NCI-H226 (cell line): ENCODE data around the gene LDB3.

Source experiments
- DNase-seq: peaks from one replicate; pipeline ENCODE4 v3.0.0-alpha.2; 2015

LDB3 gene

GRCh38 chr10:86708068-86708782 is 39.9 kb downstream of the LDB3 start:
- no peak for DNase-seq

GRCh38 chr10:86708783-86709380 is 40.6 kb downstream of the LDB3 start:
- no peak for DNase-seq

- no peak for DNase-seq
These were observed 41.3 kb downstream of the LDB3 start for GRCh38 chr10:86709396-86710185.

GRCh38 chr10:86710987-86711512 is 42.7 kb downstream of the LDB3 start:
- peak; percentile 89 for DNase-seq

- no peak for DNase-seq
These were observed 43.4 kb downstream of the LDB3 start for GRCh38 chr10:86711513-86712316.

GRCh38 chr10:86712317-86712707 is 44.0 kb downstream of the LDB3 start:
- no peak for DNase-seq

GRCh38 chr10:86715156-86715795 is 47.0 kb downstream of the LDB3 start:
- no peak for DNase-seq

- no peak for DNase-seq
These were observed 47.5 kb downstream of the LDB3 start for GRCh38 chr10:86715836-86716235.

- DNase-seq = no peak
These were observed 48.2 kb downstream of the LDB3 start for GRCh38 chr10:86716466-86716865.

- DNase-seq = no peak
These were observed 50.2 kb downstream of the LDB3 start for GRCh38 chr10:86718556-86718955.

GRCh38 chr10:86721232-86721631 is 52.9 kb downstream of the LDB3 start:
- no peak for DNase-seq

- DNase-seq = no peak
These were observed 54.7 kb downstream of the LDB3 start for GRCh38 chr10:86723009-86723408.

GRCh38 chr10:86724445-86724844 is 56.1 kb downstream of the LDB3 start:
- no peak for DNase-seq

GRCh38 chr10:86725980-86726676 is 57.8 kb downstream of the LDB3 start:
- DNase-seq = no peak

GRCh38 chr10:86726677-86726999 is 58.3 kb downstream of the LDB3 start:
- DNase-seq = no peak

GRCh38 chr10:86727470-86727869 is 59.2 kb downstream of the LDB3 start:
- no peak for DNase-seq

- DNase-seq = no peak
These were observed 59.7 kb downstream of the LDB3 start for GRCh38 chr10:86728056-86728455.

GRCh38 chr10:86729677-86730076 is 61.4 kb downstream of the LDB3 start:
- DNase-seq = no peak

- DNase-seq = no peak
These were observed 61.9 kb downstream of the LDB3 start for GRCh38 chr10:86730227-86730626.

GRCh38 chr10:86732771-86733170 is 64.5 kb downstream of the LDB3 start:
- DNase-seq = no peak

- no peak for DNase-seq
These were observed 65.0 kb downstream of the LDB3 start for GRCh38 chr10:86733260-86733671.
